Rectal smooth muscle tissue (tissue), 1 donor: Measurements from ENCODE around the gene EPHB2.
"Not testable (repeated sequence)": the region's sequence is repeated elsewhere in the genome, so short reads cannot be mapped to it uniquely, and the experiment has no call there.

Experiments
- H3K27ac ChIP-seq: one replicate; pipeline ENCODE4 v1.7.0; 2013; ENCODE audit warnings: low read depth, low read length, inconsistent platforms
- H3K27me3 ChIP-seq: one replicate; pipeline ENCODE4 v1.7.0; 2013; ENCODE audit warnings: low read length; ENCODE audit not compliant: control insufficient read depth, insufficient read depth
- H3K36me3 ChIP-seq: one replicate; pipeline ENCODE4 v1.7.0; 2013; ENCODE audit warnings: low read length; ENCODE audit not compliant: control insufficient read depth, insufficient read depth
- H3K4me1 ChIP-seq: one replicate; pipeline ENCODE4 v1.7.0; 2013; ENCODE audit warnings: low read length; ENCODE audit not compliant: control insufficient read depth, insufficient read depth
- H3K4me3 ChIP-seq: one replicate; pipeline ENCODE4 v1.7.0; 2013; ENCODE audit warnings: low read length
- H3K9ac ChIP-seq: one replicate; pipeline ENCODE4 v1.7.0; 2013; ENCODE audit warnings: low read length

Gene EPHB2

DNA sequence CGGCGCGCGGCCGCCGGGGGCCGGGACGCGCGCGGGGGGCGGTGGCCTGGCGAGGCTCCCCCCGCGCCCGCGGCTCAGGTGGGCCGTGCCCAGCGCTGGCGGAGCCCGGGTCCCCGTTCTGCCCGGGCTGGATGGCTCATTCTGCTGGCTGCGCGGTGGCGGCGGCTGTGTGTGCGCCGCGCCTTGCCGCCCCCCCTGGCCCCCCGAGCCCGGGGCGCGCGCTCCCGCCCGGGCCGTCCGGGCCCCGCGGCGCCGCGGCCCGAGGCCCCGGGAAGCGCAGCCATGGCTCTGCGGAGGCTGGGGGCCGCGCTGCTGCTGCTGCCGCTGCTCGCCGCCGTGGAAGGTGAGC is at the start of gene EPHB2:
TSS of gene EPHB2 (plus strand) at position 139 of the 349 bp plus-strand sequence. CDS start at position 283, 144 bp downstream.
- H3K4me1 ChIP-seq, result no peaks in the 10 kb centered on the region
- H3K4me3 ChIP-seq, result peak within 1 kb of the TSS; percentile 62
- peaks cover 3% of the 10 kb centered on the region for H3K27me3 ChIP-seq
- H3K36me3 ChIP-seq, result no peaks in the 10 kb centered on the region
- no peak within 1 kb of the TSS for H3K9ac ChIP-seq
- no peak within 1 kb of the TSS for H3K27ac ChIP-seq

DNA sequence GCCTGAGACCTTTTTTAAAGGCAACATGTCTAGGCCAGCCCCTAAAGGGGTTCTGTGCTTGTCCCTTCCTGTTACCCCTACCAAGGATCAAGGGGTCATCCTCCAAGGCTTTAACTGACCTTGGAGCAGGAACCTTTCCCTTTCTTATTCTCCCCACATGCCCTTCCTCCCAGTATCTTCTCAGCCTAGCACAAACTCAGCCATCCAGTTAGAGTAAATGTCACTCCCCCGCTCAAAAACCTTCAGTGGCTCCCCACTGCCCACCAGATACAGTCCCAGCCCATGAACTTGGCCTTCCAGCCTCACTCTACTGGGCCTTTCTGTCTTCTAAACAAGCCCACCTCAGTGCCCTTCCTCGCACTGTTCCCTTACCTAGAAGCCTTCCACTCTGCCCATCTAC is 48.8 kb upstream of the EPHB2 start:
- Histone ChIP-seq H3K27me3 (no peaks in the 10 kb centered on the region), H3K27ac (no peak overlapping the region), H3K4me3 (no peak overlapping the region), H3K36me3 (no peaks in the 10 kb centered on the region), H3K4me1 (no peaks in the 10 kb centered on the region), H3K9ac (no peak overlapping the region)

DNA sequence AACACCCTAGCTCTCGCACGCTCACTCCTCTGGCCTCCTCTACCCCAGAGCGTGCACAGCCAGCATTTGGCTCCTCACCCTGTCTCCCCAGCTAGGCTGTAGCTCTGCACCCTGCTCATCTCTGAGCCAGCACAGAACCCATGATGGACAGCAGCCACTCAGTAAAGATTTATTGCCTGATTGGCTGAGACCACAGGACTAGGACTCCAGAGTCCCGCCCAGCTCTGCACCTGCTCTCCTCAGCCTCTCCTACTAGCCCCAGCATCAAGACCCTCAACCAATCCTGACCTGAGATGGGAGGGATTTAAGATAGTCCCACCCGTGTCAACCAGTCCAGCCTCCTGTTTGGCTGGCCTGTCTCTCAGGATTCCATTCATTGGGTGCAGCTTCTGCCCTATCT is 48.3 kb upstream of the EPHB2 start:
- Histone ChIP-seq H3K36me3 (no peaks in the 10 kb centered on the region), H3K4me1 (no peaks in the 10 kb centered on the region), H3K4me3 (no peak overlapping the region), H3K27me3 (no peaks in the 10 kb centered on the region), H3K9ac (no peak overlapping the region), H3K27ac (no peak overlapping the region)

DNA sequence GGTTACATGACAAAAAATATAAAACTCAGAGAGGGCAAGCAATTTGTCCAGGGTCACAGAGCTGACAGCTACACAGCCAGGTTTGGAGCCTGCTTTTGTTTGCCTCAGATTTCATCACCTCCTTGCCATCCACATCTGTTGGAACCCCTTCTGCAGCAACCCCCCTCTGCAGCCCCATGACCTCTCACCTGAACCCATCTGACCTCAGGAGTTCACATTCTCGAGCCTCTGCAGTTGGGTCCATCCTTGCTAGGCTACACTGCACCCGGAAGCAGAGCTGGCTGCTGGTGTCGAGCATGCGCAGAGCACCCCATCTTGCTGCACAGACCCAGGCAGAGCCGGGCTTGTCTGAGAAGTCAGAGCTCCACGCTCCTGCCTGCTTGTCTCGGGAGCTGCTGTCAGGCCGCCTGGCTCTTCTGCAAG is 47.6 kb upstream of the EPHB2 start:
- H3K9ac ChIP-seq, result no peak overlapping the region
- H3K4me1 ChIP-seq, result no peaks in the 10 kb centered on the region
- no peak overlapping the region for H3K27ac ChIP-seq
- no peak overlapping the region for H3K4me3 ChIP-seq
- no peaks in the 10 kb centered on the region for H3K27me3 ChIP-seq
- H3K36me3 ChIP-seq, result no peaks in the 10 kb centered on the region

DNA sequence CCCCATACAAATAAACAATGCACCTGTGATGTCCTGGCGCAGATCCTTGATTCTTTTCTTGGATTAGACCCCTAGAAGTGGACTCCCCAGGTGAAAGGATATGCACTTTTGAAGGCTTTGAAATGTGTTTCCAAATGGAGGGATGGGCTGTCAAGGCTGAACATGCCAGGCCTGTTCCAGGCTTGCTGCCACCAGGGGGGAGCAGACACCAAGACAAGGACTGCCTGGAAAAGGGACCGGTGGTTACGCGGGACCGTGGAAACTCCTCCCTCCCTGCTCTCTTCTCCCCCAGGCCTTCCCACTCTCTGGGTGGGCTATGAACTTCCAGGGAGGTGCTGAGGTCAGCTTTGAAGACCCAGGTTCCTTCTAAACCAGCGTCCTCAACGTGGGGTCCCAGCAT is 44.9 kb upstream of the EPHB2 start:
- H3K36me3 ChIP-seq, result no peaks in the 10 kb centered on the region
- no peaks in the 10 kb centered on the region for H3K27me3 ChIP-seq
- no peak overlapping the region for H3K4me3 ChIP-seq
- H3K27ac ChIP-seq, result no peak overlapping the region
- no peaks in the 10 kb centered on the region for H3K4me1 ChIP-seq
- no peak overlapping the region for H3K9ac ChIP-seq

DNA sequence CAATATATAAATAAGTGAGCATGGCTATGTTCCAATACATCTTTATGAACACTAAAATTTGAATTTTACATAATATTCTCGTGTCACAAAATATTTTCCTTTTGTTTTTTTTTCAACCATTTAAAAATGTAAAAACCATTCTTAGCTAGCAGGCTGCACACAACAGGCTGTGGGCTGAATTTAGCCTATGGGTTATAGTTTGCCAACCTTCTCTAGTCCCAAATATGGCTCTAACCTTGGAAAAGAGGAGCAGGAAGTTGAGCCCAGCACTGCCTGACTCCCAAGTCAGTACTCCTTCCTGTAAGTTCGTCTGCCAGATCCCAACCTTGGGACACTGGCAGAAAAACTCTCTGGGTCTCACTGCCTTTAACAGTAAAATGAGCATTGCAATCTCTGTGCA is 44.2 kb upstream of the EPHB2 start:
- Histone ChIP-seq H3K27ac (no peak overlapping the region), H3K4me3 (no peak overlapping the region), H3K4me1 (no peaks in the 10 kb centered on the region), H3K36me3 (no peaks in the 10 kb centered on the region), H3K27me3 (no peaks in the 10 kb centered on the region), H3K9ac (no peak overlapping the region)

DNA sequence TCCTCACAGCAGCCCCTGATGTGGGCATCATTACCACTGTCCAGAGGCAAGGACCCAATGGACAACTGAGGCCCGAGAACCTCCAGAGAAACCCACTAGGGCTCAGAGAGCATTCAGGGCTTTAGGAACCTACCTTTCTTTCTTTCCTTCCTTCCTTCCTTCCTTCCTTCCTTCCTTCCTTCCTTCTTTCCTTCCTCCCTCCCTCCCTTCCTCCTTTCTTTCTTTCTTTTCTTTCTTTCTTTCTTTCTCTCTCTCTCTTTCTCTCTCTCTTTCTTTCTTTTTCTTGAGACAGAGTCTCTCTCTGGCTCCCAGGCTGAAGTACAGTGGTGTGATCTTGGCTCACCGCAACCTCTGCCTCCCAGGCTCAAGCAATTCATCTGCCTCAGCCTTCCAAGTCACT is 41.8 kb upstream of the EPHB2 start:
- not testable (repeated sequence) for H3K4me1 ChIP-seq

DNA sequence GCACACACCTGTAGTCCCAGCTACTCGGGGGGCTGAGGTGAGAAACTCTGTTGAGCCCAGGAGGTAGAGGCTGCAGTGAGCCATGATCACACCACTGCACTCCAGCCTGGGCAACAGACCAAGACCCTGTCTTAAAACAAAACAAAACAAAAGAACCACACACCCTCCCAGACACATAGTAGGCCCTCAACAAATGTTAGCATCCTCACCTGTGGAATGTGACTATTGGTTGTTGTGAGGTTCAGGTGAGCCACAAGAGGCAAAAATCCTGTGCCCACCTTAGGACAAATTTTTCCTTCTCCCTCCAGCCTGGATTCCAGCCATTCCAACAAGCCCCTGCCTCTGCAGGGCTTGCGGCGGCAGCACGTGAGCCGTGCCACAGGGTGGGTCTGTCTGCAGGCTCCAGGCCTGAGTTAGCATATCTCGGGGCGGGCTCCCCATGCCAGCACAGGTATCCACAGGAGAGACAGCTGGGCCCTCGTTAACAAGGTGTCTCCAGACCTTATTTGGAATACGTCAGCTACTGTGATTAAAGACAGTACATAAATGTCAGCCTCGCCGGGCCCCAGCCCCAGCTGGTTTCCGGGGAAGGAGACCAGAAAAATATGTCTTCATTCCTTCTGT is 40.2 kb upstream of the EPHB2 start:
- H3K4me3 ChIP-seq, result no peak overlapping the region
- no peaks in the 10 kb centered on the region for H3K36me3 ChIP-seq
- H3K4me1 ChIP-seq, result no peaks in the 10 kb centered on the region
- no peak overlapping the region for H3K27ac ChIP-seq
- H3K27me3 ChIP-seq, result peaks cover 2% of the 10 kb centered on the region
- no peak overlapping the region for H3K9ac ChIP-seq

More for the DNA sequence above, 41.8 kb upstream of the EPHB2 start:
- not testable (repeated sequence) for H3K27me3 ChIP-seq, H3K27ac ChIP-seq, H3K4me3 ChIP-seq, H3K36me3 ChIP-seq, H3K9ac ChIP-seq

DNA sequence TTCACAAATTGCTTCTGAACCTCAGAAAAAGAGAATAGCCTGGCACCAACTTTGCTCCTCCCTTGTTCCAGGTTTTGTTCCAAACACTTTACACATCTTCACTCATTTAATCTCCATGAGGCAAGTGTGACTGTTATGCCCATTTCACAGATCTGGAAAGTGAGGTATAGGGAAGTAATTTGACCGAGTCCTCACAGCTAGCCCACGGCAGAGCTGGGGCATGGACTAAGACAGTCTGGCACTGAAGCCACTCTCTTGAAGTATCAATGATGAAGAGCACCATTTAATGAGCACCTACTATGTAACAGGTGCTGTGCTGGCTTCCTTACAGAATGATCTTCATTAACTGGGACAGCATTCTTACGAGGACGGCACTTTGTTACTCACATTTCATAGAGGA is 38.6 kb upstream of the EPHB2 start:
- Histone ChIP-seq H3K36me3 (no peaks in the 10 kb centered on the region), H3K4me3 (no peak overlapping the region), H3K9ac (no peak overlapping the region), H3K4me1 (no peaks in the 10 kb centered on the region), H3K27ac (no peak overlapping the region), H3K27me3 (peaks cover 2% of the 10 kb centered on the region)

DNA sequence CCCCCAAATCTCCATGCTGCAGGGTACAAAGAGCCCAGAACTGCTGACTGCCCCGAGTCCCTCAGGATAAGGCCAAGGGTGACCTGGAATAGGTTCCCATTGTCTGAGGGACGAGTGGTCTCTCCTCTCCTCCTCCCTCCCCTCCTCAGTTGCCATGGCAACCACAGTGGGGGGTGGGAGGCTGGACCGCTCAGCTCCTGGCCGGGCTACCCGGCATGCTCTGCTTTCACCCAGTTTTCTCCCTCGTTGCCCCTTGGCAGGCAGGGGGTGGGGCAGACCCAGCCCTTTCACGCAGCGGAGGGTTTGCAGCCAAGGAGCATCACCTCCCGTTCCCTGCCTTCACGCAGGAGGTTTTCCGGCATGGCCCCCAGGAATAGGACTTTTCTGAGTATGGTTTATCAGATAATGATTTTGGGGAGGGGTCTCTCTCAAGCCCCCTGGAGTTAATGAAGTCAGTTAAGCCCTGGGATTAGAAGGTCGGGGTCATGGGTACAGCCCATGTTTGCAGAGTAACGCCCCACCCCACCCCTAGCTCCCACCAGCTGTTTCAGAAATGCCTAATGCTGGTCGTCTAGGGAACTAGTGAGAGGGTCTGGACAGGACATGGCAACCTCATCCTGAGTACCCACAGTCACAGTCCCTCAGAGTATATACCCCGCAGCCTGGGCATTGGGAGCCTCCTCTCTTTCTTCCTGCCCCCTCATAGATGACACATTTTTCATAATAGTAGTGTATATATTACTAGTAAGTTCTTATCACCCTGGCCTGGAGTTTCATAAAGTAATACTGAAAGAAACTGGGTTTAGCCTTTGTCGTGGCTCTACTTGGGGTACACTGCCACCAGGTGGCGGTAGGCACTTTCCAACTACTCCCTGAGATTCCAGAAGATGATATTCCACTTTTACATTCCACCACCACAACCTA is 36.9 kb upstream of the EPHB2 start:
- Histone ChIP-seq H3K4me3 (no peak overlapping the region), H3K27me3 (peaks cover 2% of the 10 kb centered on the region), H3K9ac (no peak overlapping the region), H3K4me1 (no peaks in the 10 kb centered on the region), H3K27ac (no peak overlapping the region), H3K36me3 (no peaks in the 10 kb centered on the region)

DNA sequence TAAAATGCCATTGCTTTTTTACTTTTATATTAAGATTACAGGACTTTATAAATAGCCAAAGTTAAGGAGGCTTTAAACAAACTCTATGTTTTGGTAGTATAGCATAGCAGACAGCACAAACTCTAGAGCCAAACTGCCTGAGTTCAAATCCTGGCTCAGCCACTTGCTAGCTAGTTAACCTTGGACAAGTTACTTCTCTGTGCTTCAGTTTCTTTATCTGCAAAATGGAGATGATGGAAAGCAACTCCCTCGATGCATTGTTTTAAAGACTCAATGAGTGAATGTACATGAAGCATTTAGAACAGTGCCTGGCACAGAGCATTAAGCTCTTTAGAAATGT is 36.3 kb upstream of the EPHB2 start:
- Histone ChIP-seq H3K4me3 (no peak overlapping the region), H3K27me3 (peaks cover 2% of the 10 kb centered on the region), H3K4me1 (no peaks in the 10 kb centered on the region), H3K36me3 (no peaks in the 10 kb centered on the region), H3K9ac (no peak overlapping the region), H3K27ac (no peak overlapping the region)

DNA sequence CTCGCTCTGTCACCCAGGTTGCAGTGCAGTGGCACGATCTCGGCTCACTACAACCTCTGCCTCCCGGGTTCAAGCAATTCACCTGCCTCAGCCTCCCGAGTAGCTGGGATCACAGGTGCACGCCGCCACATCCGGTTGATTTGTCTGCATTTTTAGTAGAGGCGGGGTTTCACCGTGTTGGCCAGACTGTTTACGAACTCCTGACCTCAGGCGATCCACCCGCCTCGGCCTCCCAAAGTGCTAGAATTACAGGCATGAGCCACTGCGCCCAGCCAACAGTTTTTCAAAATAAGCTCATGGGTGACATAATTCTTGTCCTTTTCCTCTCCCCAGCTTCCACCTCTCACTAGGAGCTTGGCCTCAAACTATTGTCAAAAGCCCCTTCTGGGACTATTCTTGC is 34.5 kb upstream of the EPHB2 start:
- not testable (repeated sequence) for H3K36me3 ChIP-seq, H3K27me3 ChIP-seq, H3K27ac ChIP-seq, H3K4me3 ChIP-seq, H3K4me1 ChIP-seq, H3K9ac ChIP-seq
